NCI-H226 (cell line): ENCODE data around the gene GRM8.
"Not testable (repeated sequence)": the region's sequence is repeated elsewhere in the genome, so short reads cannot be mapped to it uniquely, and the experiment has no call there.

Experiments
- DNase-seq: peaks from one replicate; pipeline ENCODE4 v3.0.0-alpha.2; 2015

Gene GRM8

GRCh38 chr7:126905255-126905654, 347.5 kb downstream of the GRM8 start:
- DNase-seq: not testable (repeated sequence)

- not testable (repeated sequence) for DNase-seq
These were observed 351.5 kb downstream of the GRM8 start for GRCh38 chr7:126901041-126901765.

GRCh38 chr7:126887980-126888379, 364.8 kb downstream of the GRM8 start:
- not testable (repeated sequence) for DNase-seq

- not testable (repeated sequence) for DNase-seq
These were observed 365.2 kb downstream of the GRM8 start for GRCh38 chr7:126887560-126887959.

GRCh38 chr7:126882730-126883129, 370.0 kb downstream of the GRM8 start:
- DNase-seq: not testable (repeated sequence)

- DNase-seq: not testable (repeated sequence)
These were observed 370.8 kb downstream of the GRM8 start for GRCh38 chr7:126881908-126882307.

- DNase-seq: no peak
These were observed 371.4 kb downstream of the GRM8 start for GRCh38 chr7:126881315-126881714.

GRCh38 chr7:126876536-126876935, 376.2 kb downstream of the GRM8 start:
- DNase-seq: not testable (repeated sequence)

- no peak for DNase-seq
These were observed 395.9 kb downstream of the GRM8 start for GRCh38 chr7:126856691-126857291.

- DNase-seq: no peak
These were observed 407.4 kb downstream of the GRM8 start for GRCh38 chr7:126845331-126845730.

GRCh38 chr7:126843883-126844282, 408.9 kb downstream of the GRM8 start:
- DNase-seq: no peak

GRCh38 chr7:126843336-126843735, 409.4 kb downstream of the GRM8 start:
- no peak for DNase-seq

- DNase-seq: no peak
These were observed 410.3 kb downstream of the GRM8 start for GRCh38 chr7:126842451-126842850.

GRCh38 chr7:126840869-126841268, 411.9 kb downstream of the GRM8 start:
- no peak for DNase-seq

- DNase-seq: no peak
These were observed 413.1 kb downstream of the GRM8 start for GRCh38 chr7:126839624-126840023.

- DNase-seq: no peak
These were observed 414.5 kb downstream of the GRM8 start for GRCh38 chr7:126838194-126838593.

GRCh38 chr7:126831241-126831640, 421.5 kb downstream of the GRM8 start:
- DNase-seq: not testable (repeated sequence)

GRCh38 chr7:126820925-126821324, 431.8 kb downstream of the GRM8 start:
- DNase-seq: no peak

- DNase-seq: no peak
These were observed 433.6 kb downstream of the GRM8 start for GRCh38 chr7:126819197-126819484.

- DNase-seq: no peak
These were observed 434.1 kb downstream of the GRM8 start for GRCh38 chr7:126818393-126819196.

- no peak for DNase-seq
These were observed 443.6 kb downstream of the GRM8 start for GRCh38 chr7:126809188-126809587.

- no peak for DNase-seq
These were observed 446.1 kb downstream of the GRM8 start for GRCh38 chr7:126806614-126807013.

GRCh38 chr7:126805351-126805750, 447.4 kb downstream of the GRM8 start:
- DNase-seq: no peak

GRCh38 chr7:126804604-126805003, 448.1 kb downstream of the GRM8 start:
- DNase-seq: no peak
